GM19025 (cell line): Measurements from ENCODE around the gene FUT8.
A peak's percentile ranks its signal among the peaks of the same experiment; 100 is the strongest.
"Not testable (repeated sequence)": the region's sequence is repeated elsewhere in the genome, so short reads cannot be mapped to it uniquely, and the experiment has no call there.

Experiments used
- ATAC-seq: cut with Tn5 transposase; IDR thresholded peaks from one replicate; pipeline ENCODE4 v1.9.1; 2021; ENCODE audit warnings: mild to moderate bottlenecking, low read depth, moderate library complexity; ENCODE audit not compliant: unreplicated experiment

FUT8 gene

DNA sequence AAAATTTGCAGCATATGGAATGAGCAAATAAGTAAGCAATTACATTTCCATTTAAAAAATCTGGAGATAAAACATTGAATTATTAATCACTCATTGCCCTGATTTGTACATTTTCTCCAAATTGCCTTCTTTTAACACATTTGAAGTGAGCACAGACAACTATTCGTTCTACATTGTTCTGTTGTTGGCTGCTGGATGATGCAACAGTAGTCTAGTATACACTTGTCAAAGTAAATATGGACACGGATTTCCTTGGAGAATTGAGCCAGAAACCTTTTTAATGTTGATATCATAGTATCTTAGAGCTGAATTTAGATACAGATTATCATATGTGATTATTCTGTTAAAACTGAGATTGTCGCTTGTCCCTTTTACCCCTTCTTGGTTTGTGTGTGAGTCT lies 188.2 kb downstream of the FUT8 start:
- ATAC-seq, result no peak

DNA sequence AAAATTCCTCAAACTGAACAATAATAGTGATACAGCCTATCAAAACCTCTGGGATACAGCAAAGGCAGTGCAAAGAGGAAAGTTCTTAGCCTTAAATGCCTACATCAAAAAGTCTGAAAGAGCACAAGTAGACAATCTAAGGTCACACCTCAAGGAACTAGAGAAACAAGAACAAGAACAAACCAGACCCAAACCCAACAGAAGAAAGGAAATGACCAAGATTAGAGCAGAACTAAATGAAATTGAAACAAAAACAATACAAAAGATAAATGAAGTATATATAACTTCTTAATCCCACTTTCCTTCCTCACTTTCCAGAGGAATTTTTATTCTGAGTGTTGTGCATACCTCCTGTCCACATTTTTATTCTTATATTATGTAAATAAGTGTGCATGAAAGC lies 192.0 kb downstream of the FUT8 start:
- ATAC-seq, result no peak

DNA sequence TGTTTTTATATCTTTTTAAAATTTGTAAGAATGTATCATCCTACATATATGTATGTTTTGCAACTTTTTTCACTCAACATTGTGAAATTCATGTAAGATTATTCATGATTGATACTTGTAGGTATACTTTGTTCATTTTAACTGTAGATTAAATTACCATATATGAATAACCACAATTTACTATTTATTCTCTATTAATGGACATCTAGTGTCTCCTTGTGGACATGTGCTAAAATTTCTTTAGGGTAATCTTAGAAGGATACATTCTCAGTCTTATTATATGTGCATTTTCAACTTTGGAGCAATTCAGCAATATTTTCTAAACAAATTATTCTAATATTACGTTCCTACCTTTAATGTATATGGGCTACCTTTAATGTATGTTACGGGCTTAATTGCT lies 192.4 kb downstream of the FUT8 start:
- ATAC-seq, result no peak

DNA sequence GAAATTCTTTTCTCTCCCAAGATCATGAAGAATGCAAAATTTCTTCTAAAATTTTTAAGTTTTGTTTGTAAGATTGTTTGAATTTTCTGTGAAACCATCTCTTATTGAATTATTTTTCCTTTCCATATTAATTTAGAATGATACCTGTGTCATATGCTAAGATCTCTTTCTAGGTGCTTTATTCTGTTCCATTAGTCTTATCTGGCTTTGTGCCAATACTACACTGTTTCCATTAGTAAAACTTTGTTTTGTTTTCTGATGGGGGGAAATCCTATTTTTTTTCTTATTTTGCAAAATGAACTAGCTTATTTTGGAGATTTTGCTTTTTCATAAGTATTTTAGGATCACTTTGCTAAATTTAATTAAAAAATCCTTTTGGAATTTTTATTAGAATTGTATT lies 193.9 kb downstream of the FUT8 start:
- ATAC-seq, result no peak

DNA sequence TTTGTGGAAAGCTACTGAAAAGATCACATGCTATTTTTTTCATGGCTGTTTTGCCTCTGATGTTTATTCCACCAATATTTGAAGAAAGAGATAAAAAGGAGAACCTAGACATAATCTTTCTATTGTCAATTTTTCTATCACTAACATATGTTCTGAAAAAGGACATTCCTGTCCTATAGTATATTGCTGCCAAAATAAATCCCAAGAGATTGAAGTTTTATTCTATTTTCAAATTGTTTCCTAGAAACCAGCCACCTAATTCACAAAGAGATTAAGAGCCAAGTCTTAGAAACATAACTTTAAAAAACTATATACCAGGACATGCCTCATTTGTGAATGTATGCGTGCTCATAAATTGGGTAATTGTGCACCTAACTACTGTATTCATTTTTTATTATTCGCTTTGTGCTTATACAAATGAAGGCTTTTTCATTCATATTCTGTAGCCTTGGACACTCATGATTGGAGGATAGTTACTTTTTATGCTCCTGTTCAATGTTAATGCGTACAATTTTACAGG lies 200.7 kb downstream of the FUT8 start:
- ATAC-seq, result no peak

DNA sequence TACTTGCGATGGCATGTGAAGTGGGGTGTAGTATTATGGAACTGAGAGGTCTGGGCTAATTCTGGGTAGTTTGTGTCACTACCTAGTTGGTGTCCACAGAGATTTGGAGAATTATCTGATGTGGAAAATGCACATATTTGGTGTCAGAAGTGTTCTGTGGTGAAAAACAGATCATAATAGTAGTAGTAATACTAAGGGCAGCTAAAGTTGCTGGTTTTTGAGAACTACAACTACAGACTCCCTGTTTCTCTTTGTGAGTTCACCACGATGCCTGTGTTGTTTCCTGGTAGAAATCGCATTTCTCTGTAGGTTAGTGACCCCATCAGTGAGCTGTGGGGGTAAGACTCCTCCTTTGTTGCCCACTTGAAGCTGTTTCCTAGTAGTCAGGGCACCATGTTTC lies 206.5 kb downstream of the FUT8 start:
- ATAC-seq, result no peak

DNA sequence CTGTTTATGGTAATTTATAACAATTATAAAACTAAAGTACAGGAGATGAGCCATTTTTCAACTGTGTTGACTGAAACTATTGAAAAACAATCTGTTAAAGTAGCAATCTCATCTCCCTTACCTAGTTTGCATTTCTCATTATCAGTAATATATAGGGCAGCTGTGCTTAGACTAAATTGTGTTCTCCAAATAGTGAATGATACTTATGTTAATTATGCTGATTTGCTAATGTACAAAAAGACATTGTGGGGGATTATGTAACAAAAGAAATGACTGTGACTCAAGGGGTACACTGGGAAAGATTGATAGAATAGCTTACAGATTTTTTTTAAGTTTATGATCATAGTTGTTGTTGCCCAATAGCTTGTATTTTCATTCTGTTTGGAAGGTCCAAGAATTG lies 207.7 kb downstream of the FUT8 start:
- ATAC-seq, result no peak

DNA sequence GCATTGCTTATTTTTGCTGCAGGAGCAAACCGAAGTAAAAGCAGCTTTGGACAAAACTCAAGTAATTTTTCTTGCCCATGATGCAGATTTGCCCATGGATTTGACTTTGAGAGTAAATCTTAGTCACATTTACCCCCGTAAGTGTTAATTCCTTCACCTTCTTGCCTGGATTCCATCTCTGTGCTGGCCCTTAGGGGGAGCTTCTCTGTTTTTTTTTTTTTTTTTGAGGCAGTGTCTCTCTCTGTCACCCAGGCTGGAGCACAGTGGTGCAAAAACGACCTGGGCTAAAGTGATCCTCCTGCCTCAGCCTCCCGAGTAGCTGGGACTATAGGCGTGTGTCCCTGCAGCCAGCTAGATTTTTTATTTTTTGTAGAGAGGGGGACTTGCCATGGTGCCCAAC lies 210.2 kb downstream of the FUT8 start:
- no peak for ATAC-seq

DNA sequence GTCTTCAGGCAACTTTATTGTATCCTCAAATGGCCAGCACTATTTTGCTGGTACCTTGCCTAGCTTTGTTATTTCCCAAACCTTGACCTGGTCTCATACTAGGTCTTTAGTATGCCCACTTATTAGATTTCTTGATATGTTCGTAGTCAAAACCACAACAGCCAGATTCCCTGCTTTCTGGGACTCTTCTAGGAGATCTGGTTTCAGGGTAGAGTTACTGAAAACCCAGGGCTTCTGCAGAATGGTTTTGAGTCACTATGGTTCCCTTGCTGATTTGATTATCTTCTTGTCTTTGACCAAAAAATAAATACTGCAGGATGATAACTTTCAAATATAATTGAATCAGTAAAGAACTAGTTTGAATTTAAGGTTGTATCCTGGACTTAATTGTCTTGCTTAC lies 211.2 kb downstream of the FUT8 start:
- ATAC-seq, result no peak

DNA sequence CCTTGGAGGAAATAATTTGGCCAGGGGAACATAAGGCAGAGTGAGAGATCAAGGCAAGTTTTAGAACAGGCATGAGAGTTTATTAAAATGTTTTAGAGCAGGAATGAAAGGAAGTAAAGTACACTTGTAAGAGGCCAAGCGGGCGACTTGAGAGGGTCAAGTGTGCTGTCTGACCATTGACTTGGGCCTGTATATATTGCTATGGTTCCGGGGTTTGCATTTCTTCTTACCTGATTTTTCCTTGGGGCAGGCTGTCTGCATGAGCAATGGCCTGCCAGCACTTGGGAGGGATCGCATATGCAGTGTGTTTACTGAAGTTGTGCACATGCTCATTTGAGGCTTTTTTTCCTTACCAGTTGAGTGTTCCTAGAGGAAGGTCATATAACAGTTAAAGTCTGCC lies 214.8 kb downstream of the FUT8 start:
- no peak for ATAC-seq

DNA sequence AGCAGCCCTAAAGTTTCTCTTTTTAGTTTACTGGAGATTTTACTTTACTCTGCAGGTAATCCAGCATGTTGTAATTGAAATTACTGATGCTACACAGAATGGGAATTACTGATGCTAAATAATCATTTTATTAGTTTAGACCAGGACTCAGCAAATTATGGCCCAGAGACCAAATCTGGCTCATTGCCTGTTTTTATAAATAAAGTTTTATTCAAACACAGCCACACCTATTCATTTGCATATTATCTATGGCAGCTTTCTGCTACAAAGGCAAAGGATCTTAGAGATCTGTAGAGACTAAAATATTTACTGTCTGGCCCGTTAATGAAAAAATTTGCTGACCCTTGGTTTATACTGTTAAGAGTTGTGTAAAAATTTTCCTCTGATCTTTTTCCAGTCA lies 216.1 kb downstream of the FUT8 start:
- ATAC-seq, result no peak

DNA sequence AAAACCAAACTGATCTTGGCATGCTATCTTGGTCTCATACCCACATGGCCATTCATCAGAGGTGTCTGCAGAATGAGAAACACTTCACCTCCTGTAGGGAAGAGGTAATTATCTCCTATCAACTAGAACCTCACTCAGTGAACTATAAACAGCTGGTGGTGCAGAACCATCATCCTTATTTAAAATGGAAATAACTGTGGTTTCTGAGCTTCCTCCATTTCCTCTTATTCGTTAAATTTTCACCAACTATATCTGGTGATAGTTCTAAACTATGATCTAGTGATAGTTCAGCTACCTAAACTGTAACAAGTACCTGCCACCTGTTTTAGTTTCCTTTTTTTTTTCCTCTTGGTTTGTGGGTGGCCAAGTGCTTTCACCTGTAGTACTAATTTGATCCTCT lies 218.5 kb downstream of the FUT8 start:
- ATAC-seq, result no peak

DNA sequence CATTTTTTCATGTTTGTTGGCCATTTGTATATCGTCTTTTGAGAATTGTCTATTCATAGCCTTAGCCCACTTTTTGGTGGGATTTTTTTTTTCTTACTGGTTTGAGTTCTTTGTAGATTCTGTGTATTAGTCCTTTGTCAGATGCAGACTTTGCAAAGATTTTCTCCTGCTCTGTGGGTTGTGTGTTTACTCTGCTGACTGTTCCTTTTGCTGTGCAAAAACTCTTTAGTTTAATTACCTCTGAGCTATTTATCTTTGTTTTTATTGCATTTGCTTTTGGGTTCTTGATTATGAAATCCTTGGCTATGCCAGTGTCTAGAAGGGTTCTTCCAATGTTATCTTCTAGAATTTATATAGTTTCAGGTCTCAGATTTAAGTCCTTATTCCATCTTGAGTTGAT lies 220.0 kb downstream of the FUT8 start:
- no peak for ATAC-seq

DNA sequence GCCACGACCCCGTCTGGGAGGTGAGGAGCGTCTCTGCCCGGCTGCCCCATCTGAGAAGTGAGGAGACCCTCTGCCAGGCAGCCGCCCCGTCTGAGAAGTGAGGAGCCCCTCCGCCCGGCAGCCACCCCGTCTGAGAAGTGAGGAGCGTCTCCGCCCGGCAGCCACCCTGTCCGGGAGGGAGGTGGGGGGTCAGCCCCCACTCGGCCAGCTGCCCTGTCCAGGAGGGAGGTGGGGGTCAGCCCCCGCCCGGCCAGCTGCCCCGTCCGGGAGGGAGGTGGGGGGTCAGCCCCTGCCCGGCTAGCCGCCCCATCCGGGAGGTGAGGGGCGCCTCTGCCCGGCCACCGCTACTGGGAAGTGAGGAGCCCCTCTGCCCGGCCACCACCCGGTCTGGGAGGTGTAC lies 221.1 kb downstream of the FUT8 start:
- not testable (repeated sequence) for ATAC-seq

DNA sequence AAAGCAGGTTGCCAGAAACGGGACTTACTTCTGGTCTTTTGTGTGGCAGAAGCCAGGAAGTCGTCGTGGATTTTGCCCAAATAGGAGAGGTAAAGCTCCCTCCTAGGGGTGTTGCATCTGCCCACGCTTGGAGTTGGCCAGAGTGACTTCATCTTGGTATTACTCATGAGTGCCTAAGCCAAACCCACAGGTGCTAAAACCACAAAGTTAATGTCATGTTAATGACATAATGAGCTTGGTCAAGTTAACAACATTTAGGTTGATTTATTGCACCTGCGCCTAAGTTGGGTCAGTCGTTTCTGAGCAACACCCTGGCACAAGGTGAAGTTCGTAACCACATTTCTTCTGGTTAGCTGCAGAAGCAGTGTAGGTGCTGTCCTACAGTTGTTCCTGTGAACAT lies 225.2 kb downstream of the FUT8 start:
- ATAC-seq, result peak; percentile 85

DNA sequence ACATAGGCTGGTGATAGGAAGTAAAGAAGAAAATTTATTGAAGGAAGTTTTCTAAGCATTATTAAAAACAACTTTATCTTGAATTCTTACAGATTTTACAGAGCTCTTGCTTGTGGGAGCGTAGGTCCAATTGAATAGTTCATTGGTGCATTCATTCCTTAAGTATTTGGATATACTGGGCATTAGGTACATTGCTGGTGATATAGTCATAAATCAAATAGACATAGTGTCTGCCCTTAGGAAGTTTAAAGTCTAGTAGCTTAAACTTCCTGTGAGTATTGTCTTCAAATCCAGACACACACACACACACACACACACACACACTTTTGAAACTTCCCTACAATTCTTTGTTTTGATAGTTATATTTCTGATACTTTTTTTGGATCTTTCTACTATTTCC lies 226.7 kb downstream of the FUT8 start:
- no peak for ATAC-seq

DNA sequence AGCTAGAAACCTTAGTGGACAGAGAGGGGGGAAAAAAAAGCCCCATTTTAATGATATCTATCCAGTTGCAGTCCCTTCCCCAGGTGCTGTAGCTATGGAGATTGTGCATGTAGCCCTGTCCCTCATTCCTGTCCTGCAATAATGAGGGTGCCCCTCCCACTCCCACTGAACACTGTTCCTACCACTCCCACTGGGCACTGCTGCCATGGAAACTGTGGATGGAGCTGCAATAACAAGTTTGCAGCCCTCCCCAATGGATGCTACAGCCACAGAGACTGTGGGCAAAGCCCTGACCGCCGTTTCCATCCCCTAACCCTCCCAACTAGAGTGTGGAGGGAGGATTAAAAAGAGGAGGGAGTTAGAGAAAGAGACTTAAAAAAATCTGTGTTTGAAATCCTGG lies 238.3 kb downstream of the FUT8 start:
- no peak for ATAC-seq

DNA sequence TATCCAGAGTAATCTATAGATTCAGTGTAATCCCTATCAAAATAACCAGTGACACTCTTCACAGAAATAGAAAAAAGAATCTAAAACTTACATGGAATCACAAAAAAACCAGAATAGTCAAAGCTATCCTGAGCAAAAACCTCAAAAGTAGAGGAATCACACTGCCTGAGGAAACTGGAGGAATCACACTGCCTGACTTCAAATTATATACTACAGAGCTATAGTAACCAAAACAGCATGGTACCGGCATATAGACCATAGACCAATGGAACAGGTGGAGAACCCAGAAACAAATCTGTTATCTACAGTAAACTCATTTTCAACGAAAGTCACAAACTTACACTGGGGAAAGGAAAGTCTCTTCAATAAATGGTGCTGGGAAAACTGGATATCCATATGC lies 244.0 kb downstream of the FUT8 start:
- no peak for ATAC-seq

DNA sequence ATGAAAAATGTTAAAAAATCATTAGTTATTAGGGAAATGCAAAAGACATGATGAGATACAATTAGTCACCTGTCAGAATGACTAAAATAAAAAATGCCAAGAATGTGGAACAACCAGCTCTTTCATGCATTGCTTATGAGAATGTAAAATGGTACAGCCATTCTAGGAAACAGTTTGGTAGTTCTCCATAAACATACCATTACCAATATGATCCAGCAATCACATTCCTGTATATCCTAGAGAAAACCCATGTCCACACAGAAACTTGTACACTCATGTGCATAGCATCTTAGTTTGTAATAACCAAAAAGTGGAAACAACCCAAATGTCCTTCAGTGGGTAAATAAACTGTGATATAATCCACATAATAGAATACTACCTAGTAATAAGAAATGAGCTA lies 245.7 kb downstream of the FUT8 start:
- no peak for ATAC-seq

DNA sequence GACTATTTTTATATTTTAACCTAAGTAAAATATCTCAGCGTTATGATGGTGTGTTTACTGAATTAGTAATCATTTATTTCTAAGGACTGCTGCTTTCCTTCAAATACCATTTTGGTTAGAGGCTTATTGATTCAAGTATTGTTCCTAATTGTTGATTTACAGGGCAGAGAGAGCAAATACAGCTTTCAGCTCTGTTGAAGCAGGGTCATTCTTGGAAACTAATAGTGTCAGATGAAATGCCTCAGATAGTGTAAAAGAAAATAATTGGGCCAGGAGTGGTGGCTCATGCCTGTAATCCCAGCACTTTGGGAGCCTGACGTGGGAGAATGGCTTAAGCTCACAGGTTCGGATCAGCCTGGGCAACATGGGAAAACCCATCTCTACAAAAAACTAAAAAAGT lies 249.3 kb downstream of the FUT8 start:
- ATAC-seq, result no peak

DNA sequence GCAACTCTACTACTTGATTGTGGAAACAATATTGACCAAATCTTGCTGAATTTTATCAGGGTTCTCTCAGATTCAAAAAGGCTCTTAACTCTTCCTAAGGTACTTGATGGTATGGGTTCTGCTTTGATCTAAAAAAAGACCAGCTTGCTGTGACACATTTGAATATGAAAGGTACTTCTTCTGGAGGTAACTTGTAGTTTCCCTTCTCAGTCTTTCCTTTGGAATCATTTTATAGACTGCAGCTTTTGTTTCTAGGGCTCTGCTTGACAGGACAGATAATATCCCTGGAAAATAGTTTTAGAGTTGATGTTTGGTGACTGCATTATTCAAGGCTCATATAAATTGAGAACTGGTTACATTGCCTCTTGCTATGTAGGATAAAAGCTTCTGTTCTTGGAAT lies 251.9 kb downstream of the FUT8 start:
- no peak for ATAC-seq

DNA sequence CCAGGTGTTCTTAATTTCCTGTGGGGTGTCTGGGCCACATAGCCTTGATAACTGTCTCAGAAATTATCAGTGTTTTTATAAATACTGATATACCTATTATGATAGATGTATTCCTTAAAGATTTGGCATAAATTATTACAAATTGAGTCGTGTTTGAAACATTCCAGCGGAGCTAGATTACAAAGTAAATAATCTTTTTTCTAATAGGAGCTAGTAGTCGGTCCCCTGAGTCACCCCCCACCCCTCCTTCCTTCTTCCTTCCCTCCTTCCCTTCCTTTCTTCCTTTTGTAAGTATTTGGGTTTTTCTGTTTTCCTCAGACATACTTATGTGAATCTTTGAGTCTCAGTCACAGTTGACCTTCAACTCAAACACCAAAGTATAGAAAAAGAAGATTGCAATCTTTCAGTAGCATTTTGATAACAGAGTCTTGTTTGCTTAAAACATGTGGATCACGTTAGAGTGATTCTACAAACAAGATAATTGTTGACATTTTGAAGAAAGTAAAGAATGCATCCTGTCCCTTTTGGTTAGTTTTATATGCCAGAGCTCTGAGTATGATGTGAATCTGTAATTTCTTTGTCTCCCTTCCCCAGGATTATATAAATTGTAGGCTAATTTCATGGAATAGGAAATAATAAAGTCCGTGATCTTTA lies 264.0 kb downstream of the FUT8 start:
- ATAC-seq, result no peak

DNA sequence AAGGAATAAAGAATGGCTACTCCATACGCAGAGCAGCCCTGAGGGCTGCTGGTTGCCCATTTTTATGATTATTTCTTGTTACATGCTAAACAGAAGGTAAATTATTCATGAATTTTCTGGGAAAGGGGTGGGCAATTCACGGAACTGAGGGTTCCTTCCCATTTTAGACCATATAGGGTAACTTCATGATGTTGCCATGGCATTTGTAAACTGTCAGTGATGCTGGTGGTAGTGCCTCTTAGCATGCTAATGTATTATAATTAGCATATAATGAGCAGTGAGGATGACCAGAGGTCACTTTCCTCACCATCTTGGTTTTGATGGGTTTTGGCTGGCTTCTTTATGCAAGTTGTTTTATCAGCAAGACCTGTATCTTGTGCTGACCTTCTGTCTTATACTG lies 273.0 kb downstream of the FUT8 start:
- no peak for ATAC-seq
